Hepatocyte (in vitro differentiated cells): ENCODE results near the gene IRX4.

Source experiments
- CTCF ChIP-seq: fragments of 200-600 bp; sonication (generic); IDR thresholded peaks from 2 replicates; pipeline ENCODE4 v1.5.1; 2016; ENCODE audit warnings: antibody characterized with exemption, mild to moderate bottlenecking; ENCODE audit not compliant: poor library complexity
- EZH2 ChIP-seq: fragments of 200-600 bp; sonication (generic); IDR thresholded peaks from 2 replicates; pipeline ENCODE4 v1.6.1; 2016; ENCODE audit warnings: antibody characterized with exemption, mild to moderate bottlenecking, borderline replicate concordance

- TF ChIP-seq CTCF (no peak), EZH2 (no peak)
Observed at GRCh38 chr5:1855596-1855995, 27.1 kb downstream of the IRX4 start.
